Stimulated activated CD4-positive, alpha-beta T cell treated with anti-CD3 and anti-CD28 coated beads, Interleukin-15, amount 100 ng/mL, for 48 hours (primary cell): ENCODE results near the gene FAM177B.
"Not testable (repeated sequence)": the region's sequence is repeated elsewhere in the genome, so short reads cannot be mapped to it uniquely, and the experiment has no call there.

Experiments used
- DNase-seq, 2 donors: peaks; one replicate each; pipeline ENCODE4 v3.0.0-alpha.2; 2020; ENCODE audit warnings: low read depth in 2 of 2

The FAM177B gene

GRCh38 chr1:222739929-222740328 is 2.9 kb downstream of the FAM177B start:
- DNase-seq: no peak

- DNase-seq: not testable (repeated sequence)
Observed at GRCh38 chr1:222741630-222742457, 4.8 kb downstream of the FAM177B start.

GRCh38 chr1:222749927-222750326 is 12.9 kb downstream of the FAM177B start:
- no peak for DNase-seq

- DNase-seq: no peak
Observed at GRCh38 chr1:222750651-222751050, 13.6 kb downstream of the FAM177B start.

- DNase-seq: no peak
Observed at GRCh38 chr1:222751255-222751654, 14.3 kb downstream of the FAM177B start.

GRCh38 chr1:222754366-222755139 is 17.6 kb downstream of the FAM177B start:
- no peak for DNase-seq

- DNase-seq: no peak
Observed at GRCh38 chr1:222757646-222758268, 20.8 kb downstream of the FAM177B start.

GRCh38 chr1:222759451-222760035 is 22.5 kb downstream of the FAM177B start:
- DNase-seq: no peak

GRCh38 chr1:222761083-222761482 is 24.1 kb downstream of the FAM177B start:
- DNase-seq: no peak

GRCh38 chr1:222762178-222762577 is 25.2 kb downstream of the FAM177B start:
- DNase-seq: not testable (repeated sequence)

- no peak for DNase-seq
Observed at GRCh38 chr1:222767152-222767571, 30.2 kb downstream of the FAM177B start.

- DNase-seq: no peak
Observed at GRCh38 chr1:222768592-222768991, 31.6 kb downstream of the FAM177B start.

GRCh38 chr1:222769181-222769580 is 32.2 kb downstream of the FAM177B start:
- DNase-seq: no peak

- DNase-seq: no peak
Observed at GRCh38 chr1:222769971-222770620, 33.1 kb downstream of the FAM177B start.

GRCh38 chr1:222772996-222773379 is 36.0 kb downstream of the FAM177B start:
- no peak for DNase-seq

- DNase-seq: no peak
Observed at GRCh38 chr1:222777463-222777862, 40.5 kb downstream of the FAM177B start.

GRCh38 chr1:222777977-222778376 is 41.0 kb downstream of the FAM177B start:
- no peak for DNase-seq

GRCh38 chr1:222781251-222781650 is 44.2 kb downstream of the FAM177B start:
- DNase-seq: no peak

GRCh38 chr1:222783051-222783450 is 46.0 kb downstream of the FAM177B start:
- no peak for DNase-seq

- DNase-seq: no peak
Observed at GRCh38 chr1:222784371-222784770, 47.4 kb downstream of the FAM177B start.

GRCh38 chr1:222784916-222785315 is 47.9 kb downstream of the FAM177B start:
- no peak for DNase-seq

- DNase-seq: no peak
Observed at GRCh38 chr1:222785529-222785928, 48.5 kb downstream of the FAM177B start.
